ENCODE data around the gene MPDZ.

The MPDZ gene

GRCh38 chr9:13282998-13283397 is 3.5 kb upstream of the MPDZ start:
- no peak for DNase-seq
- H3K9me3 ChIP-seq (ENCODE audit: severe bottlenecking), result no peaks in the 10 kb centered on the region
- H3K36me3 ChIP-seq, result no peaks in the 10 kb centered on the region
- TF ChIP-seq, protein P1, sequence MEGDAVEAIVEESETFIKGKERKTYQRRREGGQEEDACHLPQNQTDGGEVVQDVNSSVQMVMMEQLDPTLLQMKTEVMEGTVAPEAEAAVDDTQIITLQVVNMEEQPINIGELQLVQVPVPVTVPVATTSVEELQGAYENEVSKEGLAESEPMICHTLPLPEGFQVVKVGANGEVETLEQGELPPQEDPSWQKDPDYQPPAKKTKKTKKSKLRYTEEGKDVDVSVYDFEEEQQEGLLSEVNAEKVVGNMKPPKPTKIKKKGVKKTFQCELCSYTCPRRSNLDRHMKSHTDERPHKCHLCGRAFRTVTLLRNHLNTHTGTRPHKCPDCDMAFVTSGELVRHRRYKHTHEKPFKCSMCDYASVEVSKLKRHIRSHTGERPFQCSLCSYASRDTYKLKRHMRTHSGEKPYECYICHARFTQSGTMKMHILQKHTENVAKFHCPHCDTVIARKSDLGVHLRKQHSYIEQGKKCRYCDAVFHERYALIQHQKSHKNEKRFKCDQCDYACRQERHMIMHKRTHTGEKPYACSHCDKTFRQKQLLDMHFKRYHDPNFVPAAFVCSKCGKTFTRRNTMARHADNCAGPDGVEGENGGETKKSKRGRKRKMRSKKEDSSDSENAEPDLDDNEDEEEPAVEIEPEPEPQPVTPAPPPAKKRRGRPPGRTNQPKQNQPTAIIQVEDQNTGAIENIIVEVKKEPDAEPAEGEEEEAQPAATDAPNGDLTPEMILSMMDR (IDR thresholded peaks at IDR 0.05; ENCODE audit: low read depth, low read length), result no peak
- H3K27ac ChIP-seq, result no peak overlapping the region
- H3K27me3 ChIP-seq (ENCODE audit: insufficient read depth, low read depth, severe bottlenecking), result no peaks in the 10 kb centered on the region
- H3K4me3 ChIP-seq (ENCODE audit: low read depth, low read length), result no peak overlapping the region

DNA sequence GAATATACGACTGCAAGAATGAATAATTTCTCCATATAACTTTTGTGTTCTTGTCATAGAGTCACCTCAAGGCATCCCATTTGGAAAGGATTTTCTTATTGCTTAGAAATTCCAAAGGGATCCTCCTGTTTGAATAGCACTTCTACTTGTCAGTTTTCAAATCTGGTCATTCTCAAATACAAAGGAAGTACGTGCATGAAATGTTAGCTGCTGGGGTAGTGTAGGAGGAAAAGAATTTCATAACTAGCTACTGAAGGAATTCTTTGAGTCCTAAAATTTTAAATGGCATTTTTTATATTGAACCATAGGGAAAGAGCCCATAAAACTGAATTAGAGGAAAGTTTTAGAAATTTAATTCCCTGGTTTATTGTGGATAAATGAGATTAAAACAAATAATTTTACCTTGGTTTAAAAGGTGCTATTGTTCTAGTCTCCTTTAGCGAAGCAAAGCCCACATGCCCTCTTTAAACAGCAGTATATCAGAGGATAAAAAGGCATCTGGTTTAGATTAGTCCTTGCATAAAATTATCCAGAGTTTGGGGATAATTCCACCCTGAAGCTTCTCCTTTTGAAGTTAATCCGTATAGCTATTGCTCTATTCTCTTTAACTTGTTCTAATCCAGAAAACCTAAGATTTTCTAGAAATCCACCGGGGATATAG is 2.0 kb upstream of the MPDZ start:
- no peak overlapping the region for H3K27ac ChIP-seq
- no peak for DNase-seq
- TF ChIP-seq, protein P1 (IDR thresholded peaks at IDR 0.05; ENCODE audit: low read depth, low read length), result no peak
- no peaks in the 10 kb centered on the region for H3K9me3 ChIP-seq (ENCODE audit: severe bottlenecking)
- H3K27me3 ChIP-seq (ENCODE audit: insufficient read depth, low read depth, severe bottlenecking), result no peaks in the 10 kb centered on the region
- H3K4me3 ChIP-seq (ENCODE audit: low read depth, low read length), result no peak overlapping the region
- no peaks in the 10 kb centered on the region for H3K36me3 ChIP-seq

- Histone ChIP-seq H3K4me3 (ENCODE audit: low read depth, low read length) (peak overlapping the region; percentile 34), H3K36me3 (no peaks in the 10 kb centered on the region), H3K27me3 (ENCODE audit: insufficient read depth, low read depth, severe bottlenecking) (no peaks in the 10 kb centered on the region), H3K9me3 (ENCODE audit: severe bottlenecking) (no peaks in the 10 kb centered on the region), H3K27ac (no peak overlapping the region)
- TF ChIP-seq, protein P1 (IDR thresholded peaks at IDR 0.05; ENCODE audit: low read depth, low read length), result no peak
- DNase-seq, result peak; percentile 20
Observed at GRCh38 chr9:13278368-13279246, 885 bp downstream of the MPDZ start.

DNA sequence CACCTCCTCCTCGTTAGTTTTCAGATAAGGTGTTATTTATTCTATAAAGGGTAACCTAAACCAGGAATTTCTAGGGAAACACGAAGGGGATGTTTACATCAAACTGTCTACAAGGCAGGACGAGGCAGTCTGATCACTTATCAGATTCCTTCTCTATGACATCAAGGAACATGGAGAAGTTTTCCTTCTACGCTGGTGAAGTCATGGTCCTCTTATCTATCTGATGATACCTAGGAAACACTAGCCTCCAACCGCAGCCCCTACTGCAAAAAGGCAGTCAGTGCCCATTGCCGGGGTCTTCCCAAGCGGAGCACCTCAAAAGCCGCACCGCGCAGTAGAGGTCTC is 1.5 kb downstream of the MPDZ start:
- no peak overlapping the region for H3K4me3 ChIP-seq (ENCODE audit: low read depth, low read length)
- no peak overlapping the region for H3K27ac ChIP-seq
- DNase-seq, result no peak
- H3K9me3 ChIP-seq (ENCODE audit: severe bottlenecking), result no peaks in the 10 kb centered on the region
- TF ChIP-seq, protein P1 (IDR thresholded peaks at IDR 0.05; ENCODE audit: low read depth, low read length), result no peak
- H3K36me3 ChIP-seq, result no peaks in the 10 kb centered on the region
- H3K27me3 ChIP-seq (ENCODE audit: insufficient read depth, low read depth, severe bottlenecking), result no peaks in the 10 kb centered on the region

GRCh38 chr9:13274886-13275641 is 4.4 kb downstream of the MPDZ start:
- Histone ChIP-seq H3K9me3 (ENCODE audit: severe bottlenecking) (no peaks in the 10 kb centered on the region), H3K27ac (no peak overlapping the region), H3K27me3 (ENCODE audit: insufficient read depth, low read depth, severe bottlenecking) (no peaks in the 10 kb centered on the region), H3K36me3 (no peaks in the 10 kb centered on the region), H3K4me3 (ENCODE audit: low read depth, low read length) (no peak overlapping the region)
- no peak for DNase-seq
- TF ChIP-seq, protein P1 (IDR thresholded peaks at IDR 0.05; ENCODE audit: low read depth, low read length), result no peak

Data from WERI-Rb-1 (cell line).